GM18526 (cell line): ENCODE results near the gene CALN1.

Experiments
- POLR2A ChIP-seq: IDR thresholded peaks from 3 replicates; pipeline ENCODE4 v1.6.1; 2011; ENCODE audit not compliant: insufficient read length; ENCODE audit errors: extremely low read depth

CALN1 gene

GRCh38 chr7:72362246-72362645 lies 49.9 kb downstream of the CALN1 start:
- TF ChIP-seq POLR2A = no peak

DNA sequence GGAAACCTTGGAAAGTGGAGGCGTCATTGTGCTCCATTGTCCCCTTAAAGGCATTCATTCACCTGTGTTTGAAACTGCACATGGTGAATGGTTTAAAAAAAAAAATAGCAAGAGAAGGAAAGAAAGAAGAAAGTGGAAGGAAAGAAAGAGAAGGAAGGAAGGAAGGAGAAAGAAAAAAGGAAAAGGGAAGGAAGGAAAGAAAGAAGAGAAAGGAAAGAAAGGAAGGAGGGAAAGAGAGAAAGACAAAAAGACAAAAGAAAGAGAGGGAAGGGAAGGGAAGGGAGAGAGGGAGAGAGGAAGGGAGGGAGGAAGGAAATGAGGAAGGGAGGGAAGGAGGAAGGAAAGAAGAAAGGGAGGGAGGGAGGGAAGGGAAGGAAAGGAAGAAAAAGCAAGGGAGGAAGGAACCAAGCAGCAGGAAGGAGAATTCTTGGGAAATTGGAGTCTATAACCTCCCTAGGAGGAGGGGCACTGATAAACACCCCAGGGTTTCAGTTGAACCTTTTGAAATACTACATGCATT lies 66.9 kb downstream of the CALN1 start:
- TF ChIP-seq POLR2A = no peak

- TF ChIP-seq POLR2A = no peak
Measured at GRCh38 chr7:72343991-72344390, 68.1 kb downstream of the CALN1 start.

GRCh38 chr7:72337390-72338167 lies 74.6 kb downstream of the CALN1 start:
- TF ChIP-seq POLR2A = no peak

DNA sequence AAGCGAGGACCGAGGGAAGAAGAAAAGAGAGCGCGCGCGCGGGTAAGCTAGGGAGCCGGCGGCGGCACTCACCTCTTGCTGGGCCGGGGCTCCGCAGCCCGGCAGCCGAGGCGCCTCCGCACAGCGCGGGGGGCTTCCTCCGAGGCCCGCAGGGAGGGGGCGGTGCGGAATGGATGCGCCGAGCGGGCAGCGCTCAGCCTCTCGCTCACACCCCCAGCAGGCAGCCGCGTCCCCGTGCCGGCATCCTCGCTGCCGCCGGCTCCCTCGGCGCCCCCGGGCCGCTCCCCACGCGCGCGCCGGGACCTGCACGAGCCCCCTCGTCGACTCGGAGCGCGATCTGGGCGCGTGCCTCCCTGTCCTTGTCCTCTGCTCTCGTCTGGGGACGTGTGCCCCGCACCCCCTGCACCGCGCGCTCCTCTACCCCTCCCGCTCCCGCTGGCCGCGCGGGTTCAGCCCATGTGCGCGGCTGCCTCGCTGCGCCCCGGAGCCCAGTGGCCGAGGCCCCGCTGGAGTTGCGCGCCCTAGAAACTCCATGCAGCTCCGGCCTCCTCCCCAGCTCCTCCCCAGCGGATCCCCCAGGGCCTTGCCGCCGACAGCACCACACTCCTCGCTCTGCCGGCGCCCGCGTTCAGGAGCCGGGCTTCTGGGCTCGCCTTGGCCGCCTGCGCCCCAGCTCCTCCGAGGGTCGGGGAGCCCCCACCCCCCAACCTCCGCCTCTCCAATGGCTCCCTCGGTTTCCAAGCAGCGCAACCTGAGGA lies 75.3 kb downstream of the CALN1 start:
- no peak for TF ChIP-seq POLR2A

DNA sequence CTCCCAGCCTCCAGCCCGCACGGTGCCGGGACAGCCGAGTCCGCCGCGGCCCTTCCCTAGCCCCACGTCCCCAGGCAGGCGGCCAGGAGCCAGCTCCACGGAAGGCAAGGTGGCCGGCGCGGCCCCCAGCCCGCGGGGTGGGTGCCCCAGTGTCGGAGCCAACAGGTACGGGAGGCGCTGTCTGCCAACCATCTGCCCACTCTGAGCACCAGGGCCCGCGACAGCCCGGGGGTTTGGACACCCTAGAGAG lies 75.8 kb downstream of the CALN1 start:
- TF ChIP-seq POLR2A = no peak

- no peak for TF ChIP-seq POLR2A
Measured at GRCh38 chr7:72335561-72336381, 76.4 kb downstream of the CALN1 start.

GRCh38 chr7:72334698-72335097 lies 77.4 kb downstream of the CALN1 start:
- no peak for TF ChIP-seq POLR2A

DNA sequence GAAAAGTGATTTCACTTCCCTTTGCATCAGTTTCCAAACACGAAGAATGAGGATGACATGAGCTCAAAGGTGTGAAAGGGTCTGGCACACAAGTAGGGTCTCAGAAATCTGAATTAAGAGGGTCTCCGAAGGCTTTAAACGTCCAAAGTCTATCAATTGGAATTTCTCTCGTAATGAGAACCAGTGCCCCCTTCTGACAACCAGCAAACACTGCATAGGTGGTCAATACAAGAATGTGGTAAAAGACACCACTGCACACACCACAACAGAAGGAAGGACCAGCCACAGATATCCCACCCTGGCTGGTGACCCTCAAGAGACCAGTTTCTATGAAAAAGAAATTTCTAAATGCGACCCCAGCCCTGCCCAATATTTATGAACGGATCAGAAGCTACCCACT lies 78.1 kb downstream of the CALN1 start:
- TF ChIP-seq POLR2A = no peak

- TF ChIP-seq POLR2A = no peak
Measured at GRCh38 chr7:72326811-72327210, 85.3 kb downstream of the CALN1 start.

- no peak for TF ChIP-seq POLR2A
Measured at GRCh38 chr7:72326365-72326764, 85.8 kb downstream of the CALN1 start.

DNA sequence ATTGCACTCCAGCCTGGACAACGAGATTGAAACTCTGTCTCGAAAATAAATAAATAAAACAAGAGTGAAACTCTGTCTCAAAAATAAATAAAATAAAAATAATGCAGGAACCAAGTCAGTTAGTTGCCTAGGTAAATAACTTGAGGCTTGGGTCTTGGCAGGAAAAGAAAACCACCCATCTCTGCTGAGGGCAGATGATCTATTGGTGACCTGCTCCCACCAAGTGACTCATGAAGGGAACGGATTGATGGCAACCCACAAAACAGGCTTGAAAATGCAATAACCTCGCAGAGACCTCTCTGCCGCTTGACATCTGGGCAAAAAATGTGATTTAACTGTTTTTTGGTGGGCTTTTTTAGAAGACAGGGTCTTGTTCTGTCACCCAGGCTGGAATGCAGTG lies 86.6 kb downstream of the CALN1 start:
- TF ChIP-seq POLR2A = no peak

DNA sequence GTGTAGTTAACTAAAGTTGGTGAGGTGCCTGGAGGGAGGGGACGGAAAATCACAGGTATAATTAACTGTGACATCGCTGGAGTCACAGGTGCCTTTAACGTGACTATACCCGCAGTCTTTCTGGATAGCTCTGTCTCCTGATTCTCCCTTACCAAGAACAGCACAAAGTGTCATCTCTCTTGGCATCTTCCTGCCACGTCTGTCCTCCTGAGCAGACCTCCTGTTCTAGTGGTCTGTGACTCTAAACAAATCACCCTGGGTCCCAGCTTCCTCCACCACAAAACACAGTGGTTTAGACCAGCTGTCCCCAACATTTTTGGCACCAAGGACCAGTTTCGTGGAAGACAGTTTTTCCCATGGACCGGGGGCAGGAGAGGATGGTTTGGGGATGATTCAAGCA lies 90.5 kb downstream of the CALN1 start:
- no peak for TF ChIP-seq POLR2A

DNA sequence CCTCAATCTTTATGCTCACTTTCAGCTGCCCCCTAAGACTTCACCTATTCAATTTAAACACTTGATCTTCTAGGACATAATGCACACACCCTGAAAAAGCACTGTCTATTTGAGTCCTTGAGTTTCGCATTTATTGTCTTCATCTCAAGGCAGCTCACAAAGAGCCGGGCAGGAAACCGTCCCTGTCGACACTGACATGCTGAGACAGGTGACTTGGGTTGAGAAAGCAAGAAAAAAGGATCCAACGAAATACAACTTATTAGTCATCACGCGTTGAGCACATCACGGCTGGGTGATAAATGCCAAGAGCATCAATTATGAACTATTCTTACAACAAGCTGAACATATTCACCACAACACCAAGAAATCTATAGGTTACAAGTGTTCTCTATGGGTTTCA lies 91.1 kb downstream of the CALN1 start:
- TF ChIP-seq POLR2A = no peak

- TF ChIP-seq POLR2A = no peak
Measured at GRCh38 chr7:72317341-72317740, 94.8 kb downstream of the CALN1 start.

GRCh38 chr7:72316148-72316547 lies 96.0 kb downstream of the CALN1 start:
- no peak for TF ChIP-seq POLR2A
